Gastrocnemius medialis (tissue), 4 donors: Measurements from ENCODE around the gene SSNA1. TPM values are rescaled to one million over a fixed set of nuclear protein-coding genes. Genes with fewer than 3 reads are reported as not detected.

Source experiments
- ATAC-seq, 2 donors: fragments of 150-250 bp; one replicate each; pipeline ENCODE4 v1.9.1; 2016
- DNase-seq, 2 donors: peaks; one replicate each; pipeline ENCODE4 v3.0.0-alpha.2; 2019
- H3K27ac ChIP-seq, 4 donors: fragments of 200-600 bp; sonication (generic); 1 replicate in 1 of 4; 2 replicates in 3 of 4; pipeline ENCODE4 v1.5.1; 2016 to 2018; ENCODE audit warnings: mild to moderate bottlenecking in 2 of 4, moderate library complexity in 1 of 4
- H3K27me3 ChIP-seq, 3 donors: fragments of 200-600 bp; sonication (generic) in 2 of 3; 1 replicate in 1 of 3; 2 replicates in 2 of 3; pipeline versions ENCODE4 v1.5.1 to v1.6.0; 2016 to 2019; ENCODE audit warnings: mild to moderate bottlenecking in 1 of 3, moderate library complexity in 1 of 3
- H3K36me3 ChIP-seq, 2 donors: fragments of 200-600 bp; sonication (generic) in 1 of 2; one replicate each; pipeline ENCODE4 v1.5.1; 2017 to 2018
- H3K4me1 ChIP-seq, 2 donors: fragments of 200-600 bp; sonication (generic) in 1 of 2; one replicate each; pipeline ENCODE4 v1.5.1; 2016 to 2017; ENCODE audit warnings: mild to moderate bottlenecking in 2 of 2
- H3K4me3 ChIP-seq, 4 donors: fragments of 200-600 bp; sonication (generic) in 3 of 4; 1 replicate in 1 of 4; 2 replicates in 3 of 4; pipeline ENCODE4 v1.5.1; 2016 to 2019; ENCODE audit warnings: mild to moderate bottlenecking in 2 of 4
- H3K9me3 ChIP-seq, 3 donors: fragments of 200-600 bp; sonication (generic) in 2 of 3; 1 replicate in 1 of 3; 2 replicates in 2 of 3; pipeline ENCODE4 v1.5.1; 2016 to 2019
- POLR2A ChIP-seq, 2 donors: fragments of 450-650 bp; IDR thresholded peaks; one replicate each; pipeline ENCODE4 v1.6.1; 2017; ENCODE audit warnings: antibody characterized with exemption in 2 of 2, mild to moderate bottlenecking in 2 of 2, moderate library complexity in 2 of 2
- in situ Hi-C, 4 donors: fragments of 200-750 bp; cut with MboI; loops; one replicate each; pipeline versions ENCODE4 v1.15.0 to v1.8.0; 2017; ENCODE audit warnings: low sequenced_read_pairs in 4 of 4
- intact Hi-C: fragments of 100-400 bp; cut with DNase I; formaldehyde crosslinking; loops from one replicate; pipeline ENCODE4 v1.15.1; 2023; ENCODE audit warnings: low total_unique reads
- total RNA-seq, 4 donors: library from RNA; depleted of rRNA; stranded (reverse); fragments of >200 nt; gene quantifications; one replicate each; pipeline versions ENCODE4 v1.1.0 to v1.2.3, GENCODE V29; 2016
- TF ChIP-seq, protein P1 (sequence below), 5 experiments: fragments of 450-650 bp in 3 of 5; fragments of 200-600 bp in 2 of 5; sonication (generic) in 2 of 5; IDR thresholded peaks in 4 of 5; conservative IDR thresholded peaks in 1 of 5; 1 replicate in 4 of 5; 2 replicates in 1 of 5; pipeline ENCODE4 v1.5.1; 2016 to 2019; ENCODE audit warnings: antibody characterized with exemption in 5 of 5, mild to moderate bottlenecking in 3 of 5, moderate library complexity in 3 of 5

SSNA1 gene
- total RNA-seq, 4 donors from 2014 or later = 73.3 to 164 (median 94.4) TPM

DNA sequence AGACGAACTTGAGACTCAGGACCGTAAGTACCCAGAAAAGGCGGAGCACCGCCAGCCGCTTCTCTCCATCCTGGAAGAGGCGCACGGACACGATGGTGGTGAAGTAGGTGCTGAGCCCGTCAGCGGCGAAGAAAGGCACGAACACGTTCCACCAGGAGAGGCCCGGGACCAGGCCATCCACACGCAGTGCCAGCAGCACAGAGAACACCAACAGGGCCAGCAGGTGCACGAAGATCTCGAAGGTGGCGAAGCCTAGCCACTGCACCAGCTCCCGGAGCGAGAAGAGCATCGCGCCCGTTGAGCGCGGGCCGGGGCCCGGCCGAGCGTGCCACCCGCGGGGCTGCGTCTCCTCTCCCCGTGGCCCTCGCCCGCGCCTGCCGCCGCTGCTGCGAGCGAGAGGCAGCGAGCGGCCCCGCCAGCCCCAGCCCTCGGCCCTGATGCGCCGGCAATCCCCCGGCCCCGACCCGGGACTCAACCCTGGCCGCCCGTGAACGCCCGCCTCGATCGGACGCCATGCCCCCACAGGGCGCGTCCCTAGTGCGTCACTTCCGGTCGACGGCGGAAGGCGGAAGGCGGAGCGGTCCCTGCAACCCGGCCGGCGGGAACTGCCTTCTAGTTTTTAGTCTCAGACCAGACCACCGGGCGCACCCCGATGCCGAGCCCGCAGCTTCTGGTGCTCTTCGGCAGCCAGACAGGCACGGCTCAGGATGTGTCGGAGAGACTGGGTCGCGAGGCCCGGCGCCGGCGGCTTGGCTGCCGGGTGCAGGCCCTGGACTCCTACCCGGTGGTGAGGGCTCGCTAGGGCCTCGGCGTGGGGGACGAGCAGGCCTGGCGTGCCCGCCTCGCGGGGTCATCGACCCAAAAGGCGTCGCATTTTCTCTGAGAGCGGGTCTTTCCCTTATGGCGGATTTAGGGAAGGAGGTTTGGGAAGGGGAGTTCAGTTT, 16.9 kb downstream of the SSNA1 start, which contains the start of the genes NDOR1 and TMEM203:
Gene NDOR1 (plus strand): TSS at position 575 of the 944 bp plus-strand sequence. CDS start 78 bp downstream, at position 653.
Gene TMEM203 (minus strand): TSS at position 523 of the 944 bp plus-strand sequence. CDS start 234 bp downstream, at position 289.
- peak within 1 kb of the TSS; percentile 75 to 97 (median 90) for H3K4me3 ChIP-seq
- in situ Hi-C loops (no loop called here), intact Hi-C loops (loop anchor here (1.0 kb wide), 1 partner anchor 17 kb away; the partner anchor contains the start of genes ANAPC2 and SSNA1)
- H3K4me1 ChIP-seq = peaks cover 49 to 52% of the 10 kb centered on the region in 2 donors
- H3K27me3 ChIP-seq = no peaks in the 10 kb centered on the region
- no peaks in the 10 kb centered on the region for H3K36me3 ChIP-seq
- TF ChIP-seq, protein P1, sequence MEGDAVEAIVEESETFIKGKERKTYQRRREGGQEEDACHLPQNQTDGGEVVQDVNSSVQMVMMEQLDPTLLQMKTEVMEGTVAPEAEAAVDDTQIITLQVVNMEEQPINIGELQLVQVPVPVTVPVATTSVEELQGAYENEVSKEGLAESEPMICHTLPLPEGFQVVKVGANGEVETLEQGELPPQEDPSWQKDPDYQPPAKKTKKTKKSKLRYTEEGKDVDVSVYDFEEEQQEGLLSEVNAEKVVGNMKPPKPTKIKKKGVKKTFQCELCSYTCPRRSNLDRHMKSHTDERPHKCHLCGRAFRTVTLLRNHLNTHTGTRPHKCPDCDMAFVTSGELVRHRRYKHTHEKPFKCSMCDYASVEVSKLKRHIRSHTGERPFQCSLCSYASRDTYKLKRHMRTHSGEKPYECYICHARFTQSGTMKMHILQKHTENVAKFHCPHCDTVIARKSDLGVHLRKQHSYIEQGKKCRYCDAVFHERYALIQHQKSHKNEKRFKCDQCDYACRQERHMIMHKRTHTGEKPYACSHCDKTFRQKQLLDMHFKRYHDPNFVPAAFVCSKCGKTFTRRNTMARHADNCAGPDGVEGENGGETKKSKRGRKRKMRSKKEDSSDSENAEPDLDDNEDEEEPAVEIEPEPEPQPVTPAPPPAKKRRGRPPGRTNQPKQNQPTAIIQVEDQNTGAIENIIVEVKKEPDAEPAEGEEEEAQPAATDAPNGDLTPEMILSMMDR (IDR thresholded peaks at IDR 0.05 in 4 of 5, conservative IDR thresholded peaks at IDR 0.05 in 1 of 5) = no peak
- TF ChIP-seq POLR2A (IDR thresholded peaks at IDR 0.05) = peak; percentile 69 to 82
- peak; percentile 62 to 68 for ATAC-seq
- peak; percentile 78 to 79 for DNase-seq
- H3K9me3 ChIP-seq = no peaks in the 10 kb centered on the region
- H3K27ac ChIP-seq = peak within 1 kb of the TSS; percentile 65 to 90 (median 78)

DNA sequence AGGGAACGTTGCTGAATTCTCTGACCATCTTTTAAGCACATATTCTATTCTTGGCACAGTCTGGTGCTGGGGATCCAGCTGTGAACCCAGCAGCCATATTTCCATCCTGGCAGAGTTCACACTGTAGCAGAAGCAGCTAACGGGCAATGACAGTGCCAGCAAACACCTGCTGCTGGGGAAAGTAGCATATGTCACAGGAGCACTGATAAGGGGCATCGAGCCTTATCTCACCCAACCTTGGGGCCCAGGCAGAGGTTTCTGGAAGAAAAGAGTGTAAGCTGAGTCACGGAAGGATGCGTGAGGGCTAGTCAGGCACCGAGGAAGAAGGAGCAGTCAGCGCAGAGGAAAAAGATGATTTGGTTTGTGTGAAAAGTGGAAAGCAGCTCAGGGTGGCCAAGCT, 18.1 kb downstream of the SSNA1 start:
- Histone ChIP-seq H3K9me3 (no peaks in the 10 kb centered on the region), H3K27ac (no peak overlapping the region), H3K27me3 (no peaks in the 10 kb centered on the region), H3K4me1 (peaks cover 43 to 46% of the 10 kb centered on the region in 2 donors), H3K36me3 (no peaks in the 10 kb centered on the region), H3K4me3 (peak overlapping the region; percentile 75 to 97 (median 90))
- intact Hi-C loops = no loop called here
- no peak for DNase-seq
- in situ Hi-C loops = no loop called here
- TF ChIP-seq, protein P1 (IDR thresholded peaks at IDR 0.05 in 4 of 5, conservative IDR thresholded peaks at IDR 0.05 in 1 of 5) = no peak
- TF ChIP-seq POLR2A (IDR thresholded peaks at IDR 0.05) = no peak
- ATAC-seq = no peak

DNA sequence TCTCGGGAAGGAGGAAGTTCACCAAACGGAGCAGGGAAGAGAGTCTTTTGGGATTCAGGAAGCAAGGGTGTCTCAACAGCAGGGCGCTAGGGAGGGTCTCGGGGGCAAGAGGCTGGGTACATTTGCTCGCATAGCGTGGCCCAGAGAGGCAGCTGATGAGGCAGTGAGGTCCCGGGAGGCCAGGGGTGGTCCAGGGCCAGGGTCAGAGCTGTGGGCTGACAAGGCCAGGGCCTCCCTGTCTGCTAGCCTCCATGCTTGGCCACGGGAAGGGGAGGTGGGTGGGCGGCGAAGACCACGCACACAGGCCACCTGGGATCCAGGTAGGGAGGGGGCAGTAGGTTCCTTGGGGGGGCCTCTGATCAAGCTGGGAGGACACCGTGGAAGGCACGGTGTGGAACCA, 23.1 kb downstream of the SSNA1 start:
- intact Hi-C loops = no loop called here
- no peaks in the 10 kb centered on the region for H3K36me3 ChIP-seq

DNA sequence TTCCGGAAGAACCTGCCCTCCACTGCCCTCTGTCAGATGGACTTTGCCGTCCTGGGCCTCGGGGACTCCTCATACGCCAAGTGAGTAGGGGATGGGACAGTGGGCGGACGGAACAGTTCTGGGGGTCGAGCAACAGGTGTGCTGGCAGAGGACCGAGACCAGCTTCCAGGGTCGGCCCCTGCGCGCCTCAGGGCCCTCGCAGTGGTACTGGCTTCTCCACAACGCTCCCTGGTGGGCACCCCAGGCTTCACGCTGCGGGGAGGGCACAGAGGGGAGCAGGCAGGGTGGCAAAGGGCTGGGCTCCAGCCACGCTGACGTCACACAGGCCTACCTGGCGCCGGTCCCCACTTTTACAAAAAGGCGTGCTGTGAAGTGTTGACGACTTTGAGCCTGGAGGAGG, 24.0 kb downstream of the SSNA1 start:
- intact Hi-C loops (no loop called here), in situ Hi-C loops (loop anchor here in 1 of 4 donors (10.0 kb wide), 1 partner anchor 88 kb away; no protein-coding TSS in a partner anchor)

More for the DNA sequence above, 23.1 kb downstream of the SSNA1 start:
- in situ Hi-C loops = loop anchor here in 1 of 4 donors (10.0 kb wide), 1 partner anchor 87 kb away; no protein-coding TSS in a partner anchor
- no peak for DNase-seq
- no peaks in the 10 kb centered on the region for H3K27me3 ChIP-seq
- H3K4me1 ChIP-seq = peaks cover 4 to 5% of the 10 kb centered on the region in 2 donors
- H3K9me3 ChIP-seq = no peaks in the 10 kb centered on the region
- H3K4me3 ChIP-seq = no peak overlapping the region
- no peak for ATAC-seq
- H3K27ac ChIP-seq = no peak overlapping the region
- no peak for TF ChIP-seq POLR2A (IDR thresholded peaks at IDR 0.05)
- TF ChIP-seq, protein P1 (IDR thresholded peaks at IDR 0.05 in 4 of 5, conservative IDR thresholded peaks at IDR 0.05 in 1 of 5) = no peak

More for the DNA sequence above, 24.0 kb downstream of the SSNA1 start:
- no peaks in the 10 kb centered on the region for H3K27me3 ChIP-seq
- no peak for TF ChIP-seq POLR2A (IDR thresholded peaks at IDR 0.05)
- TF ChIP-seq, protein P1 (IDR thresholded peaks at IDR 0.05 in 4 of 5, conservative IDR thresholded peaks at IDR 0.05 in 1 of 5) = no peak
- DNase-seq = no peak
- ATAC-seq = no peak
- H3K36me3 ChIP-seq = no peaks in the 10 kb centered on the region
- no peak overlapping the region for H3K27ac ChIP-seq
- H3K4me1 ChIP-seq = peaks cover 6 to 7% of the 10 kb centered on the region in 2 donors
- no peak overlapping the region for H3K4me3 ChIP-seq
- no peaks in the 10 kb centered on the region for H3K9me3 ChIP-seq
